DMS53 (cell line): Measurements from ENCODE around the gene FAM32A.

Source experiments
- DNase-seq: peaks from one replicate; lab custom pipeline; 2025; lab: John Stamatoyannopoulos, UW

Gene FAM32A

DNA sequence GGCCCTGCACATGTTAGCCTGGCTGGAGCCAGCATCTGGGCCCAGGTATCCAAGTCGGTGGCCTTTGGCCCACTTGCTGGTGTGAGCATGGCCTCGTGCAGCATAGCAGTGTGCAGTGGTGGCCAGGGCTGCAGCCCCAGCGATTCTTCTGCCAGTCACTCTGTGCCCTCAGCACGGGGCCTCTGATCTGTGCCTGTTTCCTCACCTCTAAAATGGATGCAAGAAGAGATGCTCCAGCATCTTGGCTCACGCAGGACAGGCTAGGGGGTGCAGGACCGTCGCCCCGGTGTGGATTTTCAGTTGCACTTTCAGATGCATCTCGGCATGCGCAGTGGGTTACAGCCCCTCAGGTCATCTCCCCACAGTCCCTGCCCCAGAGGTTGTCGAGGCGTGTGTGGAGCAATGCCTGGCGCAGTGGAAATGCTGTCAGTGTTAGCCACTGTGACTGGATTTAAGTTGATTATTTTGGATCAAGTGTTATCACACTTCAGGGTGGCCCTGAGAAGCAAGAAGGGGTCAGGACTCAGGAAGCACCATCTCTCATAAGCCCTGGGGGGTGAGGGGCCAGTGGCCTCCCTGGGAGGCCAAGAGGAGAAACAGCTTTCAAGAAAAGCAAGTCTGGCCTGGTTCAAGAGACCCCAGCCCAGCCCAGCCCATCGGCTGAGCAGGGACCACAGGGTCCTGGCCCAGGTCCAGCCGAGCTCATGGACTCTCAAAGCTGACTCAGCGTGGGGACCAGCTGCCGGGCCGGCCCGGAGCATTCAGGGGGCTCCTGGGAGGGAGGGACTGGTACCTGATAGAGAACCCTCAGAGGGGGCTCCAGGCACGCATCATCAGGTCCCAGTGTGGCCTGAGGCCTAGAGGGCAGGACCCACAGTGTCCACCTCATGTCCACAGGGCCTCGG lies 40.3 kb downstream of the FAM32A start:
- DNase-seq: no peak

DNA sequence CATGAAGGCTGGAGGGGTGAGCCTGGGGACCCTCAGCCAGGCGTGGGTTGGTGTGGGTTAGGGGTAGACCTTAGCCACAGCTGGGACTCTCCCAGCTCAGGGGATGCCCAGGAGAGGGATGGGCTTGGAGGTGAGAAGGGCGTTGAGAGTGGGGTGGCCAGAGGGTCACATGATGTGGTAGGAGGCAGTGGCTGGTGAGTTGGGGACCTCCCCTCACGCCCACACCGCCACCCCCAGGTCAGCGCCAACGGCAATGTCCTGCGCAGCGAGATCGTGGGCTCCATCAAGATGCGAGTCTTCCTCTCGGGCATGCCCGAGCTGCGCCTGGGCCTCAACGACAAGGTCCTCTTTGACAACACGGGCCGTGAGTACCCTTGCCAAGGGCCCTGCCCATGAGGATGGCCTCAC lies 41.0 kb downstream of the FAM32A start:
- no peak for DNase-seq

DNA sequence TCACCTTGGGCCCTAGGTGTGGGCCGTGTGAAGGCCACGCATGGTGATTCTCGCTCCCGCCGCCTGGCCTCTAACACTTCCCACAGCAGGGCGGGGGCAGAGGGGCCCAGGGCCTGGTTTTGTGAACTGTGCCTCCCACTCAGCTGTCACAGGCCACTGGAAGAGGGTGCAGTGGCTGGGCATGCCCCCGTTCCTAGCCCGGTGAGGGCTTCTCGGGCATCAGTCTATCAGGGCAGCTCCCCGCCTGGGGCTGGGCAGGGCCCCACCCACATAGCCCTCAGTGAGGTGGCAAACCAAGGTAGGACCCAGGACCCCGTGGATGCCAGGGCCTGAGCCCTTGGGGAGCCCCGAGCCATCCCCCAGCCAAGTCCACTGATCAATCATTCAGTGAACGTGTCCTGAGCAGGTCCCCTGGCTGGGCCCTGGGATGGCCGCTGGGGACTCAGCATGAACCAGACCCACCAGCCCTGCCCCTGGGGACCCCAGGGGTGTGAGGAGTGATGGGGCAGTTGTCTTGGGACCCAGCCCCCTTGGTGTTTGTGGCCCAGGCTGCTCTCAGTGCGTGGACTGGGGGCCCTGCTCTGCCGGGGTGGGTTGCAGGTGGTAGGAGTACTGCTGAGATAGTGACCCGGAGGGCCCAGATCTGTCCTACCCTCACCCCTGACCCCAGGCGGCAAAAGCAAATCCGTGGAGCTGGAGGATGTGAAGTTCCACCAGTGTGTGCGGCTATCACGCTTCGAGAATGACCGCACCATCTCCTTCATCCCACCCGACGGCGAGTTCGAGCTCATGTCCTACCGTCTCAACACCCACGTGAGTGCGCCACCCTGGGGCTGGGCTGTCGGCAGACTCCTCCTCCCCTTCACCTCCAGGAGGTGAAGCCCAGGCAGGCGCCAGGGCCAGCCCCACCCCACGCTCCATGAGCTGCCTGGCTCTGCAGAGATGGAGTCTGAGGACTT lies 41.9 kb downstream of the FAM32A start:
- no peak for DNase-seq

DNA sequence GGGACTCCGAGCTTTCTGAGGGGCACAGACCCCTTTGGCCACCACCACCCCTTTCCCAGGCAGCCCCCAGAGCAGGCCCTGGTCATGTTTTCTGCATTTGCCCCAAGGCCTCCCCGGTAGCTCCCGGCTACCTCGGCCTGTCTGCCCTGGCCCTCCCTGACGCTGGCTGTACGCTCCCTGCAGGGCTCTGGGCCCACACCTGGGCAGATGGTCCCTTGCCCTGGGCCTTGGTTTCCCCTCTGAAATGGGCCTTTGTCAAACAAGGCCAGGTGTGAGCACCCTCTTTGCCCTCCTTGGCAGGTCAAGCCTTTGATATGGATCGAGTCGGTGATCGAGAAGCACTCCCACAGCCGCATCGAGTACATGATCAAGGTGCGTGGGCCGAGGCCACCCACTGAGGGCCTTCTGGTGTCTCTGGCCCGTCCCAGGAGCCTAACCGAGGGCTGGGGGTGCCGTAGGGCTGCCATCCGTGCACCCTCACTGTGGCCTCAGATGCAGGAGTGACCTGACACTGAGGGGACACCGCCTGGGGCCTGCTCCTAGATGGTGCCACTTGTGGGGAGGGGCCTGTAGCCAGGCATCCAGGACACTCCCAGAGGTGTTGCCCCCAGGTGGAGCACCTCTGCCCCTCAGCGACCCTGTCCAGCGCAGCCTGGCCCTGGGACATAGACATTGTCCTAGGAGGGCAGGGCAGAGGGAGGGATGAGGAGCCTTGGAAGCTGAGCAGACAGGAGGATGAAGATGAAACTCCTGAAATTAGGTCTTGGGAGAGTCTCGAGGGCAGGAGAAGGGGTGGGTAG lies 42.8 kb downstream of the FAM32A start:
- no peak for DNase-seq

DNA sequence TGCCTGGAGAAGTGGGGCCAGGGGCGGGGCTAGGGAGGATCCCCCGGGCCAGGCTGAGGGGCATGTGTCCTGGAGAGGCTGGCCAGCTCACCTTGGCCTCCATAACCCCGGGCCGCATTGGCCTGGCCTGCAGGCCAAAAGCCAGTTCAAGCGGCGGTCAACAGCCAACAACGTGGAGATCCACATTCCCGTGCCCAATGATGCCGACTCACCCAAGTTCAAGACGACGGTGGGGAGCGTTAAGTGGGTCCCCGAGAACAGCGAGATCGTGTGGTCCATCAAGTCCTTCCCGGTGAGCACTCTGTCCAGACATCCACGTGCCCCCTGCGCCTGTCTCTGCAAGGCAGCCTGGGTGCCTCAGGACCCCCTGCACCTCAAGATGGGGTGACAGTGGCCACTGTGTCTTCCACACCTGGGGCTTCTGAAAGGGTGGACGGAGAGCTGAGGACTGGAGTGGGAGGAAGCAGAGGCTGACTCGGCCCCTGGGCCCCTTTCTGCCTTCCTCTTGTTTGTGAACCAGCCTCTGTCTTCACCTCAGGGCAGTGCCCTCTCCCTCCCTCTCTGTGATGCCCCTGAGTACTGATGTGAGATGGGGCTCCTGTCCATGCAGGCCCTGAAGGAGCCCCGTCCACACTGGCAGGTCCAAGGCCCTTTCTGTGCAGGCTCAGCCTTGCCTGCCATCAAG lies 43.6 kb downstream of the FAM32A start:
- DNase-seq: no peak

DNA sequence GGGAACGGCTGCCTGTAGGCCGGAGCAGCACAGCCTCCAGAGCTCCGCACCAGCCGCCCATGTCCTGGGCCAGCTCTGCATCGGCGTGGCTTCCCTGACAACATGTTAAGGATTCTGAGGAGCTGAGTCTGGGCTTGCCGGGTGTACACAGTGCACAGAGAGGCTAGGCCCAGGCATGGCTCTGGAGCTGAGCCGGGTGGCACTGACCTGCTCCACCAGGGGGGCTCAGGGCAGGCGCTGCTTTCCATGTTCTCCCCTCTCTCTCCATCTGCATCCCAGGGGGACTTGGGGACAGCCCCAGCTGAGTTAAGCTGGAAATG lies 44.1 kb downstream of the FAM32A start:
- no peak for DNase-seq

DNA sequence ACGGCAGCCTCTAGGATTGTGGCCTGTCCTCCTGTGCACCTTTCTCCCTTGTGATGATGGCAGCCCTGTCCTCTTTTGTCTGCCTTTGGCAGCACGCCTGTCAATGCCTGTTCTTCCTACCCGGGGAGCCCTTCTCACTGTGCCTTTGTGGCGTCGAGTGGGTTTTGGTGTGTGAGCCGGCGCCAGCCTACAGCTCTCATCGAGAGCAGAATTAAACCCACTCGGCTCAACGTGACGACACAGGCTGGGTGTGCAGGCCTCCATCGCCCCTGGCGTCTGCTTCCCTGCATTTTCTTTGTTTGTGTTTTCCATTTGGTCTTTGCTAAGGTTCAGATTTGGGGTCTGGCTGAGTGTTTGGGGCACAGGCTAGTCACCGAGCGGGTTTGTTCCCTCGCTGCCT lies 46.9 kb downstream of the FAM32A start:
- no peak for DNase-seq

DNA sequence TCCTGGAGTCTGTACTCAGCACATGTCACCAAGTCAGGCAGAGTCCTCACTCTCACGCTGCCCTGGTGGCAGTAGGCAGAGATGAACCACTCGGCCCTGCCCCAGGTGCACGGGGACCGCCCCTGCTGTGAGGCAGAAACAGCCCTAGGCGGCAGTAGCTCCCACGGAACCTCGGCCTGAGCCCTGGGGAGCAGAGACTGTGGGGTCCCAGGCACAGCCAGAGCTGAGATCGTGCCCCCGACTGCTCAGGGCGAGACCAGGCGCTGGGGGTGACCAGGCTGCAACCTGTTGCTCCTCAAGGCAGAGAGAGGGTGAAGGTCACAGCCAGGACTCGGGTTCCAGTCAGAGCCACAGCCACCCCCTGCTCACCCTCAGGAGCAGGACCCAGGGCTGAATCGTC lies 47.4 kb downstream of the FAM32A start:
- no peak for DNase-seq

DNA sequence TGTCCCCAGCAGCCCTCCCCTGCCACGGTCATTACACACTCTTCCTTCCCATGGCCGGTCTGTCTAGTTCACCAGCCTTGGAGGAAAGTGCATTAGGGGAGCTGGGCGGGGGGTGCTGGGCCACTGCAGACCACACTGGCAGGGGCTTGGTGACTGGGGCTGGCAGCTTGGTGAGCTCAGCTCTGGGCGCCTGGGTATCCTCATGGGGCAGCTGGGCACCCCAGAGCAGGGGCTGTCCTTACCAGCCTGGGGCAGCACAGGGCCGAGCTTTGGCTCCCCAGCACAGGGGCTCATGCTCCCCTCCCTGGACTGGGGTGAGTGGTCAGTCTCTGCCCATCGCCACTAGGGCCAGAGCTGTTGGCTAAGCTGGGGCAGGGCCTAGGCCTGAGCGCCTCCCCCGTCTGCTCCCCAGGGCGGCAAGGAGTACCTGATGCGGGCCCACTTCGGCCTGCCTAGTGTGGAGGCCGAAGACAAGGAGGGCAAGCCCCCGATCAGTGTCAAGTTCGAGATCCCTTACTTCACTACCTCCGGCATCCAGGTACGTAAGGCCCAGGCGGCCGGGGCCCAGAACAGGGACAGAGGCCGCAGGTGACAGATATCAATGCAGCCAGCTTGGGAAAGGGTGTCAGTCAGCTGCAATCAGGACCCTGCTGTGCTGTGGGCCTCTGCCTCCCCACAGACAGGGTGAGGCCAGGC lies 48.0 kb downstream of the FAM32A start:
- no peak for DNase-seq

DNA sequence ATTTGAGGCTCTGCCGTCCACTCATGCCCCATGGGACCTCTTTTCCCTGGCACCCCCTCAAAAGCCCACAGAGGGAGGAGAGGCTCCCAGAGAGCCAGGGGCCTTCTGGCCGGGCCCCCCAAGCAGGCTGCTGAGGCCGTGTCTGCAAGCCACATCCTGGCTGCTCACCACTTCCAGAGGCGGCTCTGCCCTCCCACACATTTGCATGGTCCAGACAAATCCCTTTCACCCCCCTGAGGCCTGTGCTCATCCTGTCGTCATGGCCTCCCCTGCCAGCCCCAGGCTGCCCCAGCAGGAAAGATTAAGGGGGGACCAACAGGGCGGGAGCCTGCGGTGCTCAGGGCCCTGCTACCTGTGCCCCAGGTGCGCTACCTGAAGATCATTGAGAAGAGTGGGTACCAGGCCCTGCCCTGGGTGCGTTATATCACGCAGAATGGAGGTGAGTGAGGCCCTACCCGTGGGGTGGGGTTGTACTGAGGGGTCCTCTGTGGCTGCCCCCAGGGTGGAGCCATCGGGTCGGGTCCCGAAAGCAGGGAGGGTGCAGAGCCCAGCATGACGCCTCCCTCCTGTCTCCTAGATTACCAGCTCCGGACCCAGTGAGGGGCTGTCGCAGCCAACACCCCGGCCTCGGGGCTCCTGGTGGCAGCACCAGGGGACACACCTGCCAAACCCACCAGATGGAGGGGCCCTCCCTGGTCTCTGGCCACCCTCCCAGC lies 48.8 kb downstream of the FAM32A start:
- no peak for DNase-seq

DNA sequence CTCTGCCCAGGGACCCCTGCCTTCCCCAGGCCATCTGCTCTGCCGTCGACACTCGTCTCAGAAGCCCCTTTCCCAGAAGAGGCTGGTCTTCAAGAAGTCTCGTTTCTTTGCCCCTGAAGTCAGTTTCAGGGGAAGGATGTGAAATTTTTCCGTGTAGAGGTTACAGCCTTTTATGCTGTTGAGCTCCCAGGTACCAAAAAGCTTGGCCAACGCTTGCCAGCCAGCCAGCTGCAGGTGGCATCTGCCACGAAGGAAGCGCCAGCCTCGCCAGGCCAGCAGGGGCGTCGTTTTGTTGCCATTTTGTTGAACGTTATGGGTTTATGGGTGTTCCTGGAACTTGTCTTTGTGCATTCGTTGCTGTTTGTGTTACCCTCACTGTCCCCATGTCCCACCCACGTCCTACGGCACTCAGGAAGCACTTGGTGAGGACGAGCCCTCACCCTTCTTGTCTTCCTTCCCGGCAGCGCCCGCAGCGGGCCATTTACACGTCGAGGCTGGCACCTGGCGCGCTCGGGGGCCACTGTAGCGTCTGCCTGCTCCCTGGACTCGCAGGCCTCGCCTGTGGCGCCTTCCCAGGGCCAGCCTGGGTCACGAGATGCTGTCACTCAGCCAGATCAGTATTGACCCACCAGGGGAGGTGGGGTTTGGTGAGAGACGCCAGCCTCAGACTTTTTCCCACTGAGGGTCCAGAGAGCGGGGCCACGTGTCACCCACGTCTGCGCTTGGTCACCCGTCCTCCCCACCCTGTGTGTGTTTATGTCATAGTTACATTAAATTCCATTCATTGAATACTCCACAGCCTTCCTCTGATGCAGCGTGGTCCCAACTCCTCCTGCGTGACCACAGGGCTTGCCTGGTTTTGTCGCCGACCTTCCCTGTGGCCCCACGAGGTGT lies 49.6 kb downstream of the FAM32A start:
- DNase-seq: no peak

DNA sequence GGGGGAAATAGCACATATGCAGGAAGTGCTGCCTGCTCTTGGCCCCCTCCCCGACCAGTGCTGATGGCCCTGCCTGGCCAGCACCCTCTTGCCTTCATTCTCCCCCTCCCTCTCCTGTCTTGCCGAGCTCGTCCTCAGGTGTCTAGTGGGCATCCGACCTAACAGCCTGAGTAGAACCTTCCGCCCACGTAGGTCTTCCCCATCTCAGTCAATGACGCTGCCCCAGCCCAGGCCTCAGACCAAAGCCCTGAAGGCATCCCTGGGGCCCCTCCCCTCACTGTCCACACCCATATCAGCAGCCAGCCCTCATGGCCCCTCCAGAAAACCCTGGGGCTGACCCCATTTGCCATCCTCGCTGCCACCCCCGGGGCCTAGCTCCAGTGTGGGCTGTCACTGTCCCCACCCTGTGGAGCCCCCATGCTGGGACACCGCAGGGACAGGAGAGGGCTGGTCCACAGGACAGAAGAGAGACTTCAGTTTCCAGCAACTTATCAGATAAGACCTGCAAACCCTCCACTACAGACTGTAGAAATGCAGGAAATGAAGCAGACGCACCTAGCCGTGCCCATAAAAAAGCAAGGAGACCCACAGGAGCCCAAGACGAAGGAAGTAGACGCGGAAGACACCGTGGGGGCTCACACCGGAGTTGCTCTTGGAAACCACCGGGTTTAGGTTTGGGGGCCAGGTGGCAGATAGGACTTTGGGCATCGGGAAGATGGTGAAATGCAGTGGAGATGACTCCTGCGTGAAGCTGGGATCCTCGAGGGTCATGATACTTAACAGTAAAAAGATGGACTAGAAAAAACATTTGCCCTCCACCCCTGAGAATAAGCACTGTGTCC lies 50.8 kb downstream of the FAM32A start:
- no peak for DNase-seq
